ENCODE results near the gene ANP32A.
"Not testable (repeated sequence)": the region's sequence is repeated elsewhere in the genome, so short reads cannot be mapped to it uniquely, and the experiment has no call there.

ANP32A gene

GRCh38 chr15:68781766-68782588, 38.7 kb downstream of the ANP32A start:
- peak; percentile 63 for DNase-seq

DNA sequence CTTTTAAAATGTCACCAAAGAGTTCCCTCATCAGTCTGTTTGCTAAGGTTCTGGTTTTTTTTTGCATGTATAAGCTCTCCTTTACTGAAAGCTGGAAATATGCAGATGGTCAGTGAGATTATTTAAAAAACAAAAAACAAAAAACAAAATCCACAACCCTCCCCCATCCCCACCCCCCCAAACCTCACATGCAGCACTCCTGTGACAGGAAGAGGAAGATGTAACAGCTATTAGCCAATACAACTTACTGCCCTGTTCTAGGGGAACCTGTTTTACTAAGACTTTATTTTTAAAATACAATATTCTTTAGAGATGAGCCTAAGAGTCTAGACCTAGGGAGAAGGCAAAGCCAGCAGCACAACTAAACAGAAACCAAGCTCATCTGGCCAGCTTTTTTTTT, 39.5 kb downstream of the ANP32A start:
- no peak for DNase-seq

- no peak for DNase-seq
Observed at GRCh38 chr15:68778876-68779275, 41.8 kb downstream of the ANP32A start.

DNA sequence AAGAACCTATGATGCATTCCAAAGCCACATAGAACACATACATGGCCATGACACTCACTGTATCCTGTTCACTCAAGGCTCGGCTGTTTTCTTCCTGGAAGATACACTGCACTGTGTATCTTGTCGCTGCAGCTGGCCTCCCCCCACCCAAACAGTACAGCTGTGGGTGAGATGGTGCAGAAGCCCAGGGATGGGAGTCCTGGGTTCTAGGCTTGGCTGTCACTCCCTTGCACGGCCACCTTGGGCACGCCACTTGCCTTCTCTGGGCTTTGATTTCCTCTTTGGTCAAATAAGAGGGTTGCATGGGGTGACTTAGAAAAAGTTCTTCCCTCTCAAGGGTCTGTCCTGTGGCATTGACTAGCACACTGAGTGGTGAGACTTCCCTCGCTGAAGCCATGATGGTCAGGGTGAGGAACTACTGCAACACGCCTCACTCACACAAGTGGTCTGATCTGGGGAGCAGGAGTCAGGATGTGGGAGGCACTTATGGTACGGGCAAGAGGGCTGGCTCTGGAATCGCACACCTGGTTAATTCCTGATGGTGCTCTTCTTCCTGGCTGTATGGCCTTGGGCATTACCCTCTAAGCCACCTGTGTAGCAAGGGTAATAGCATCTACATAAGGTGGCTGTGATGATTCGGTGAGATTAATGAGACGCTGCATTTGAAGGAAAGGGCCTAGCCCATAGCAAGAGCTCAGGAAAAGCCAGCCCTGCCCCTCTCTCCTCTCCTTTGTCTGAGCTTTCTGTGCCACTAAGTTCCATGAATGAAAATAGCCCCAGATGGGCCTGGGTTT, 44.0 kb downstream of the ANP32A start:
- DNase-seq, result no peak

DNA sequence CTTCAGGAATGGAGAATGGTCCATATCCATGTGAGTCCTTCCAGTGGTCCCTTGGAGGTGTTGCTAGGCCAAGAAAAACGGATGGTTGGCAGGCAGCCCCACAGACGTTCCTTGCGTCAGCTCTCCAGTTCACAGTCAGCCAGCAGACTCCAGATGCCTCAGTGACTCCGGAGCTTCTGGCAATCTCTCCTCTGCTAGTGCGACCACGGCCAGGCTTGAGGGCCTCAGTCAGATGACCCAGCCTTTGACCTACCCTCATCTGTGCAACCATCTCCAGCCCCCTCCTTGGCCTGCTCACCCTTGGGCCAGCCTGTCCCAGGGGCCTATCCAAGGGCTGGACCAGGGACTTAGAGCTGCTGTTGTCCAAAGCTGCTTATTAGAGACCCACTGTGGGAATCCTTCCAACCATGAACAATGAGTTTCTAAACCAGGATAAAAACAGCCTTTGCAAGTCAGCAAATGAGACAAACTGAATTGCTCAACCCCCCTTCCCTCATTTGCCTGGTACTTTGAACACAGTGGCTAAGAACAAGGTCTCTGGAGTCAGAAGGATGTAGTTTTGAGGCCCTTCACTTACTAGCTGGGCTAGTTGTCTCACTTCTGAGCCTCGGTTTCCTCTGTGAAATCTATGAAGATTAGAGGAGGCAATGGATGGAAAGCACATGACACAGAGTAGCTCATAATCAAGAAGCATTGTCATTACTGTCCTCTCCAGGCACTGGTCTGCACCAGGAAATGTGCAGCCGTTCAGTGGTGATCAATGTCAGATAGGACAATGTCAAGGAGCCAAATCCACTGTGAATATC, 44.8 kb downstream of the ANP32A start:
- DNase-seq, result no peak

DNA sequence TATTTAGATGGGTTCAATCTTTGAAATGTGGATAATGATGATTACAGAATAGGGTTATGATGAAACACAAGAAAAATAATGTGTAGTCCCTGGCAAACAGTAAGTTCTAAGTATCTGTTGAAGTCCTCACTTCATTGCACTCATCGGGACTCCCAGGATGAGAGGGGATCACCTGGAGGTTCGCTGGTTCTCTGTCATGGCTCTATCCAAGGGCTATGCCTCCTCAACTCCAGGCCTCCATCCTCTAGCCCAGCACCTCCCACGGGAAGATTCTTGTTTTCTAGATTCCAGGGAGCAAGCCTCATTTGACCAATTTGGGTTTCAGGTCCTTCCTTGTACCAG, 45.5 kb downstream of the ANP32A start:
- DNase-seq, result no peak

- no peak for DNase-seq
Observed at GRCh38 chr15:68774521-68775235, 46.0 kb downstream of the ANP32A start.

DNA sequence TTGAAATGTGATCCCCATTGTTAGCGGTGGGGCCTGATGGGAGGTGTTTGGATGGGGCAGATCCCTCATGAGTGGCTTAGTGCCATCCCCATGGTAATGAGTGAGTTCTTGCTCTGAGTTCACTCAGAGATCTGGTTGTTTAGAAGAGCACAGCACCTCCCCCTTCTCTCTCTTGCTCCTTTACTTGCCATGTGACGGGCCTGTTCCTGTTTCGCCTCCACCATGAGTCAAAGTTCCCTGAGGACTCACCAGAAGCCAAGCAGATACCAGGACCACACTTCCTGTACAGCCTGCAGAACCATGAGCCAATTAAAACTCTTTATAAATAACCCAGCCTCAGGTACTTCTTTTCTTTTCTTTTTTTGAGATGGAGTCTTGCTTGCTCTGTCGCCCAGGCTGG, 46.6 kb downstream of the ANP32A start:
- no peak for DNase-seq

DNA sequence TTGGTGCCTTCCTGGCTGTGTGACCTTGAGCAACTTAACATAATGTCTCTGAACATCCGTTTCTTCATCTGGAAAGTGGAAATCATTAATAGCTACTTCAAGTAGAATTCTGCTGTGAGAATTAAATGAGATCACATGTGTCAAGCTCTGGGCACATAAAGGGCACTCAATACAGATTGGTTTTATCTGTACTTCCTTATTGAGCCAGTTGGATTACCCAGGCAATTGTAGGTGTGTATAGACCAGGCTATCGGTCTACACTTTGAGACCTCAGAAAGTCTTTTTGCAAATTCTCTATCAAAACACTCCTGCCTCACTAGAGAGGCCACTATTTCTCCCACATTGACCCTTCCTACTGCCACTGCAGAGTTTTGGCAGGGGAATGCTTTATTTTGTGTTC, 47.7 kb downstream of the ANP32A start:
- no peak for DNase-seq

DNA sequence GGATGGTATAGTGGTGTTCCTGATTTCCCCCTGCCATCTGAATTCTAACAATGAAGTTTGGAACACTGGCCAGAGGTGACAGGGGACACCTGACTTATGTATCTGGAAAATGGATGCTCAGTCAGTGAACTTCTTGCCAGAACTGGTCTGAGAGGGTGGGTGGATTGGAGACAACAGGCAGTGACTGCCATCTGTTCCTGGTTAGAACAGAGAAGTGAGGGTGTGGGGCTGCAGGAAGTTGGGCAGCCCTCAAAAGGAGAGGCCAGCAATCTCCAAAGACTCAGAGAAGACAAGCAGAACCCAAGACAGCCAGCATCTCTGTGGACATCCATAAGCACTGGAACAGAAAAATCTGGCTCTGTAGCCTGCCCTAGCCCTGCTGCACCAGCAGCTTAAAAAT, 50.5 kb downstream of the ANP32A start:
- DNase-seq, result no peak

GRCh38 chr15:68769702-68770101, 51.0 kb downstream of the ANP32A start:
- DNase-seq, result no peak

- no peak for DNase-seq
Observed at GRCh38 chr15:68768321-68768720, 52.4 kb downstream of the ANP32A start.

GRCh38 chr15:68767833-68768232, 52.9 kb downstream of the ANP32A start:
- no peak for DNase-seq

DNA sequence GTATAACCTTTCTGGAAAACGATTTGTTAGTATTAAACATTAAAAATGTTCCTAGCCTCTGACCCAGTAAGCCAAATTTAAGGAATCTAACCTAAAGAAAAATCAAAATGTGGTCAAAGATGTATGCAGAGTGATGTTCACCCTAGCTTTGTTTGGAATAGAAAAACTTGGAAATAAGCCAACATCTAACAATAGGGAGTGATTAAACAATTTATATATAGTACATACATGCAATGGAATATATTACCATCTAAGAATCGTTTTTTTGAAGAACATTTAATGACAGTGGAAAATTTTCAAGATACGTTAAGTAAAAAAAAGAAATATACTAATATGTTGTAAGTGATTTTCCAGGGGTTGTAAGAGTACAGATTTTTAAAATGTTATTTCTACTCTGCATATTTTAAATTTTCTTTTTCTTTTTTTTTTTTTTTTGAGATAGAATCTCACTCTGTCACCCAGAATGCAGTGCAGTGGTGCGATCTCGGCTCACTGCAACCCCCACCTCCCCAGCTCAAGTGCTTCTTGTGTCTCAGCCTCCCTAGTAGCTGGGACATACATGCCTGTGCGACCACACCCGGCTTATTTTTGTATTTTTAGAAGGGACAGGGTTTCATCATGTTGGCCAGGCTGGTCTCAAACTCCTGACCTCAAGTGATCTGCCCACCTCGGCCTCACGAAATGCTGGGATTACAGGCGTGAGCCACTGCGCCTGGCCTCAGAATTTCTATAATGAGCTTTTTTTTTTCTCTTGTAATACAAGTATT, 54.9 kb downstream of the ANP32A start:
- DNase-seq, result no peak

GRCh38 chr15:68764090-68764489, 56.6 kb downstream of the ANP32A start:
- no peak for DNase-seq

DNA sequence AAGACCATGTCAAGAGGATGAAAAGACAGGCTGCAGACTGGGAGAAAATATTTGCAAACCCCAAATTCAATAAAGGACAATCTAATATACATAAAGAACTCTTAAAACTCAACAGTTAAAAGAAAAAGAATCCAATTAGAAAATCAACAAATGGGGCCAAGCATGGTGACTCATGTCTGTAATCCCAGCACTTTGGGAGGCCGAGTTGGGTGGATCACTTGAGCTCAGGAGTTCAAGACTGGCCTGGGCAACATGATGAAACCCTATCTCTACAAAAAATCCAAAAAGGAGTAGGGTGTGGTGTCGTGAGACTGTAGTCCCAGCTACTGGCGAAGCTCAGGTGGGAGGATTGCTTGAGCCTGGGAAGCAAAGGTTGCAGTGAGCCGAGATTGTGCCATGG, 57.6 kb downstream of the ANP32A start:
- DNase-seq, result no peak

- not testable (repeated sequence) for DNase-seq
Observed at GRCh38 chr15:68759982-68760579, 60.6 kb downstream of the ANP32A start.

- DNase-seq, result no peak
Observed at GRCh38 chr15:68755731-68756130, 65.0 kb downstream of the ANP32A start.

- DNase-seq, result no peak
Observed at GRCh38 chr15:68751622-68752021, 69.1 kb downstream of the ANP32A start.

DNA sequence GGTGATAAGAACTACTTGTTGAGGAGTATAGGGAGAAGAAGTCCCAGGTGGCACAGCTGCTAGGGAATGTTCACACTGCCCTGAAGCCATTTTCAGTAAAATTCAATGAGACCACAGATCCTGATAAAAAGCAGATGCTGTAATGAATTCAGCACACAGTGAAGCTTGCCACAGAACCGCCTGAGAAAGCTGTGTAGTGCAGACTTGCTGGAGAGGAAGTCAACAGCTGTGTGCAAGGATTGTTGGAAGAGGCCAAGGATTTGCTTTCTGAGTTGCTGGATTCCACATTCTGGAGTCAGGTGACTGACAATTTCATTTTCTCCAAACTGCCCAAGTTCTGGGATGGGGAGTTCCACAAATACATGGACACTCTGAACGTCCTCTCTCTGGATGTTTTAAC, 70.9 kb downstream of the ANP32A start:
- no peak for DNase-seq

- DNase-seq, result no peak
Observed at GRCh38 chr15:68749365-68749764, 71.3 kb downstream of the ANP32A start.

DNA sequence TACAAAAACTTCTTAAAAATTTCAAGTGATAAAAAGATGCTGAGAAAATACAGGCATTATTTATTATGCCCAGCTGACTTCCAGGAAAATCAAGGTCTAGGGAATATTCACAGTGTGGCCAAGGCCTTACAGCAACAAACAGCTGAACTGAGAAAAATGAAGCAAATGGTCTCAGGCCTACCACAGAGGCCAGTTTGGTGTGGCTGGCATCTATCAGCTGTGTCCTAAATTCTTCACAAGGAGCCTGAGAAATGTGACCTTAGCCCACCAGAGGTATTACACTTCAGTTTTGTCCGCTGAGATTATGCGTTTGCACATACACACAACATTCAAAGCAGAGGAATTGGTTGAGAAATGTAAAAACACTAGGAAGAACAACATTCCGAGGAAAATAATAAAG, 77.4 kb downstream of the ANP32A start:
- DNase-seq, result no peak
